Breast epithelium (tissue), 3 donors: ENCODE measurements around the gene PTPRG.

Experiments
- CTCF ChIP-seq, 3 donors: fragments of 450-650 bp; IDR thresholded peaks; one replicate each; pipeline ENCODE4 v1.5.1; 2016 to 2017; ENCODE audit warnings: antibody characterized with exemption in 3 of 3, mild to moderate bottlenecking in 3 of 3, moderate library complexity in 3 of 3
- POLR2A ChIP-seq: fragments of 450-650 bp; IDR thresholded peaks from one replicate; pipeline ENCODE4 v1.6.1; 2016; ENCODE audit warnings: antibody characterized with exemption, mild to moderate bottlenecking, moderate library complexity

- TF ChIP-seq POLR2A (no peak), CTCF (IDR thresholded peaks at IDR 0.05) (no peak)
Measured at GRCh38 chr3:61793056-61793455, 231.7 kb downstream of the PTPRG start.
